Measurements from ENCODE around the gene MRGPRG.

- TF ChIP-seq CTCF (IDR thresholded peaks at IDR 0.05; ENCODE audit: low read depth, low read length, poor library complexity, severe bottlenecking) (no peak), EZH2phosphoT487 (IDR thresholded peaks at IDR 0.05; ENCODE audit: borderline replicate concordance, low read length) (no peak)
Measured at GRCh38 chr11:3191586-3192324, 26.9 kb downstream of the MRGPRG start.
